ENCODE results near the gene ATP8A2.
"Not testable (repeated sequence)": the region's sequence is repeated elsewhere in the genome, so short reads cannot be mapped to it uniquely, and the experiment has no call there.

ATP8A2 gene

GRCh38 chr13:25768838-25769237 is 397.1 kb downstream of the ATP8A2 start:
- DNase-seq (ENCODE audit: low read depth): no peak

- no peak for DNase-seq (ENCODE audit: low read depth)
Measured at GRCh38 chr13:25770601-25771000, 398.8 kb downstream of the ATP8A2 start.

- DNase-seq (ENCODE audit: low read depth): no peak
Measured at GRCh38 chr13:25771202-25771601, 399.4 kb downstream of the ATP8A2 start.

GRCh38 chr13:25771641-25772478 is 400.1 kb downstream of the ATP8A2 start:
- DNase-seq (ENCODE audit: low read depth): no peak

GRCh38 chr13:25772534-25772933 is 400.8 kb downstream of the ATP8A2 start:
- DNase-seq (ENCODE audit: low read depth): not testable (repeated sequence)

GRCh38 chr13:25774056-25774455 is 402.3 kb downstream of the ATP8A2 start:
- DNase-seq (ENCODE audit: low read depth): not testable (repeated sequence)

- no peak for DNase-seq (ENCODE audit: low read depth)
Measured at GRCh38 chr13:25775275-25775674, 403.5 kb downstream of the ATP8A2 start.

GRCh38 chr13:25775986-25776385 is 404.2 kb downstream of the ATP8A2 start:
- no peak for DNase-seq (ENCODE audit: low read depth)

GRCh38 chr13:25776722-25777121 is 404.9 kb downstream of the ATP8A2 start:
- DNase-seq (ENCODE audit: low read depth): no peak

- DNase-seq (ENCODE audit: low read depth): no peak
Measured at GRCh38 chr13:25777509-25777908, 405.7 kb downstream of the ATP8A2 start.

GRCh38 chr13:25778365-25778764 is 406.6 kb downstream of the ATP8A2 start:
- DNase-seq (ENCODE audit: low read depth): no peak

GRCh38 chr13:25778808-25779305 is 407.1 kb downstream of the ATP8A2 start:
- no peak for DNase-seq (ENCODE audit: low read depth)

GRCh38 chr13:25783076-25783475 is 411.3 kb downstream of the ATP8A2 start:
- no peak for DNase-seq (ENCODE audit: low read depth)

GRCh38 chr13:25783601-25784024 is 411.8 kb downstream of the ATP8A2 start:
- DNase-seq (ENCODE audit: low read depth): no peak

- DNase-seq (ENCODE audit: low read depth): no peak
Measured at GRCh38 chr13:25784119-25784518, 412.3 kb downstream of the ATP8A2 start.

GRCh38 chr13:25790137-25790536 is 418.4 kb downstream of the ATP8A2 start:
- not testable (repeated sequence) for DNase-seq (ENCODE audit: low read depth)

- no peak for DNase-seq (ENCODE audit: low read depth)
Measured at GRCh38 chr13:25795277-25795676, 423.5 kb downstream of the ATP8A2 start.

GRCh38 chr13:25796474-25796873 is 424.7 kb downstream of the ATP8A2 start:
- no peak for DNase-seq (ENCODE audit: low read depth)

- no peak for DNase-seq (ENCODE audit: low read depth)
Measured at GRCh38 chr13:25798998-25799397, 427.2 kb downstream of the ATP8A2 start.

GRCh38 chr13:25800523-25800922 is 428.7 kb downstream of the ATP8A2 start:
- DNase-seq (ENCODE audit: low read depth): no peak

GRCh38 chr13:25802579-25802978 is 430.8 kb downstream of the ATP8A2 start:
- no peak for DNase-seq (ENCODE audit: low read depth)

- no peak for DNase-seq (ENCODE audit: low read depth)
Measured at GRCh38 chr13:25803641-25804040, 431.9 kb downstream of the ATP8A2 start.

- DNase-seq (ENCODE audit: low read depth): no peak
Measured at GRCh38 chr13:25806264-25806974, 434.6 kb downstream of the ATP8A2 start.
